ENCODE measurements around the gene CCL21. TPM values are rescaled to one million over a fixed set of nuclear protein-coding genes. Genes with fewer than 3 reads are reported as not detected.
"Not testable (repeated sequence)": the region's sequence is repeated elsewhere in the genome, so short reads cannot be mapped to it uniquely, and the experiment has no call there.

CCL21 gene
- 10 to 100 TPM; 30.0 to 59.2 (median 57.5) TPM for total RNA-seq

- TF ChIP-seq CTCF (IDR thresholded peaks at IDR 0.05), result no peak
- no peak for DNase-seq (ENCODE audit: low spot score)
- no peak for ATAC-seq (ENCODE audit: low FRiP score)
These were observed at the start of gene CCL21 for GRCh38 chr9:34710023-34710422. Gene CCL21 (minus strand): TSS chr9:34710136. CDS start chr9:34710066, 70 bp downstream.

GRCh38 chr9:34759432-34760134, 49.6 kb upstream of the CCL21 start:
- no peak for TF ChIP-seq CTCF (IDR thresholded peaks at IDR 0.05)
- no peak for DNase-seq (ENCODE audit: low spot score)
- no peak for ATAC-seq (ENCODE audit: low FRiP score)

GRCh38 chr9:34750320-34750719, 40.4 kb upstream of the CCL21 start:
- ATAC-seq (ENCODE audit: low FRiP score); DNase-seq (ENCODE audit: low spot score): not testable (repeated sequence)

- no peak for DNase-seq (ENCODE audit: low spot score)
- ATAC-seq (ENCODE audit: low FRiP score), result no peak
- no peak for TF ChIP-seq CTCF (IDR thresholded peaks at IDR 0.05)
These were observed 36.6 kb upstream of the CCL21 start for GRCh38 chr9:34746526-34746925.

- no peak for TF ChIP-seq CTCF (IDR thresholded peaks at IDR 0.05)
- ATAC-seq (ENCODE audit: low FRiP score) (peak; percentile 96), DNase-seq (ENCODE audit: low spot score) (no peak)
These were observed 34.6 kb upstream of the CCL21 start for GRCh38 chr9:34744295-34745221.

GRCh38 chr9:34742710-34743109, 32.8 kb upstream of the CCL21 start:
- no peak for ATAC-seq (ENCODE audit: low FRiP score)
- no peak for DNase-seq (ENCODE audit: low spot score)
- TF ChIP-seq CTCF (IDR thresholded peaks at IDR 0.05), result no peak

GRCh38 chr9:34741628-34742027, 31.7 kb upstream of the CCL21 start:
- ATAC-seq (ENCODE audit: low FRiP score) (no peak), DNase-seq (ENCODE audit: low spot score) (no peak)
- TF ChIP-seq CTCF (IDR thresholded peaks at IDR 0.05), result no peak

GRCh38 chr9:34740176-34740575, 30.2 kb upstream of the CCL21 start:
- ATAC-seq (ENCODE audit: low FRiP score), result not testable (repeated sequence)

More at GRCh38 chr9:34740176-34740575, 30.2 kb upstream of the CCL21 start:
- DNase-seq (ENCODE audit: low spot score), result not testable (repeated sequence)

Measured in omental fat pad (tissue), 4 donors.